Neural progenitor cell (in vitro differentiated cells): Measurements from ENCODE around the gene NAA16. TPM values are rescaled to one million over a fixed set of nuclear protein-coding genes. Genes with fewer than 3 reads are reported as not detected.
A peak's percentile ranks its signal among the peaks of the same experiment; 100 is the strongest.

Experiments
- DNase-seq: peaks from one replicate; pipeline ENCODE4 v3.0.0-alpha.2; 2016; ENCODE audit warnings: low spot score
- H2AFZ ChIP-seq: fragments of 200-600 bp; sonication (generic); replicated peaks from 2 replicates; pipeline ENCODE4 v1.6.1; 2016; ENCODE audit warnings: antibody characterized with exemption
- H3F3A ChIP-seq: fragments of 200-600 bp; sonication (generic); 2 replicates; pipeline ENCODE4 v1.6.1; 2016; ENCODE audit warnings: antibody characterized with exemption, low read depth
- H3K27ac ChIP-seq: fragments of 200-600 bp; sonication (generic); 2 replicates; pipeline ENCODE4 v1.5.1; 2016; ENCODE audit warnings: mild to moderate bottlenecking
- H3K27me3 ChIP-seq: fragments of 200-600 bp; sonication (generic); 2 replicates; pipeline ENCODE4 v1.6.1; 2016; ENCODE audit warnings: mild to moderate bottlenecking, moderate library complexity
- H3K36me3 ChIP-seq: fragments of 200-600 bp; sonication (generic); 2 replicates; pipeline ENCODE4 v1.5.1; 2016
- H3K4me1 ChIP-seq: fragments of 200-600 bp; sonication (generic); 2 replicates; pipeline ENCODE4 v1.6.1; 2016; ENCODE audit warnings: mixed run types
- H3K4me2 ChIP-seq: fragments of 200-600 bp; sonication (generic); 2 replicates; pipeline ENCODE4 v1.6.1; 2016
- H3K4me3 ChIP-seq: fragments of 200-600 bp; sonication (generic); 2 replicates; pipeline ENCODE4 v1.5.1; 2016
- H3K79me2 ChIP-seq: fragments of 200-600 bp; sonication (generic); 2 replicates; pipeline ENCODE4 v1.6.1; 2016; ENCODE audit warnings: low read depth
- H3K9ac ChIP-seq: fragments of 200-600 bp; sonication (generic); 2 replicates; pipeline ENCODE4 v1.6.1; 2016
- H3K9me3 ChIP-seq: fragments of 200-600 bp; sonication (generic); 2 replicates; pipeline ENCODE4 v1.5.1; 2016; ENCODE audit warnings: low read depth
- H4K20me1 ChIP-seq: fragments of 200-600 bp; sonication (generic); 2 replicates; pipeline ENCODE4 v1.6.1; 2016; ENCODE audit warnings: low read depth
- H3K27ac Mint-ChIP-seq: 3 replicates; pipeline ENCODE4 v1.8.0; 2021; ENCODE audit warnings: mixed read lengths
- H3K27me3 Mint-ChIP-seq: 2 replicates; pipeline ENCODE4 v1.8.0; 2022; ENCODE audit warnings: low read depth, mild to moderate bottlenecking, inconsistent platforms, moderate library complexity, mixed read lengths; ENCODE audit not compliant: insufficient read depth
- H3K36me3 Mint-ChIP-seq: 3 replicates; pipeline ENCODE4 v1.8.0; 2021; ENCODE audit warnings: mixed read lengths
- H3K4me1 Mint-ChIP-seq: 3 replicates; pipeline ENCODE4 v1.8.0; 2021; ENCODE audit warnings: mixed read lengths
- H3K4me3 Mint-ChIP-seq: 3 replicates; pipeline ENCODE4 v1.8.0; 2021; ENCODE audit warnings: mild to moderate bottlenecking, moderate library complexity, mixed read lengths
- H3K9me3 Mint-ChIP-seq: 3 replicates; pipeline ENCODE4 v1.8.0; 2020; ENCODE audit warnings: mixed read lengths
- EZH2 ChIP-seq: fragments of 200-600 bp; sonication (generic); IDR thresholded peaks from 2 replicates; pipeline ENCODE4 v1.6.1; 2017; ENCODE audit warnings: antibody characterized with exemption, mild to moderate bottlenecking, moderate library complexity
- EZH2phosphoT487 ChIP-seq: fragments of 200-600 bp; sonication (generic); IDR thresholded peaks from 2 replicates; pipeline ENCODE4 v1.6.1; 2017; ENCODE audit warnings: antibody characterized with exemption
- total RNA-seq: library from RNA; depleted of rRNA; stranded (reverse); fragments of >200 nt; gene quantifications from 2 replicates; pipeline ENCODE4 v1.2.3, GENCODE V29; 2015; ENCODE audit warnings: low replicate concordance
- TF ChIP-seq, protein P1 (sequence below): fragments of 200-600 bp; sonication (generic); IDR thresholded peaks from 2 replicates; pipeline ENCODE4 v1.5.1; 2017; ENCODE audit warnings: antibody characterized with exemption, mild to moderate bottlenecking

Gene NAA16
- total RNA-seq, 1 donor from 2014 or later, result 45.3 TPM

DNA sequence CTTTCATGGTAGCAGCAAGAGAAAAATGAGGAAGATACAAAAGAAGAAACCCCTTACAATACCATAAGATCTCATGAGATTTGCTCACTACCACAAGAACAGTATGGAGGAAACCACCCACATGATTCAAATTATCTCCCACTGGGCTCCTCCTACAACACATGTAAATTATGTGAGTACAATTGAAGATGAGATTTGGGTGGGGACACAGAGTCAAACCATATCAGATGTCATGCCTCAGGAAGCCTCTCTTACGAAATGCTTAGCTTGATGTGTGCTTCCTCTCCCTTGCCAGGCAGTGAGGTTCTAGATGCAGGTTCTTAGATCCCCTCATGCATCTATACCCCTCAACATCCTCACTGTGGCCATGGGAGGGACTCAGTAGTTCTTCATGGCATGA is 83.1 kb downstream of the NAA16 start:
- Mint-ChIP-seq H3K4me3 (no peak overlapping the region), H3K4me1 (no peaks in the 10 kb centered on the region)

DNA sequence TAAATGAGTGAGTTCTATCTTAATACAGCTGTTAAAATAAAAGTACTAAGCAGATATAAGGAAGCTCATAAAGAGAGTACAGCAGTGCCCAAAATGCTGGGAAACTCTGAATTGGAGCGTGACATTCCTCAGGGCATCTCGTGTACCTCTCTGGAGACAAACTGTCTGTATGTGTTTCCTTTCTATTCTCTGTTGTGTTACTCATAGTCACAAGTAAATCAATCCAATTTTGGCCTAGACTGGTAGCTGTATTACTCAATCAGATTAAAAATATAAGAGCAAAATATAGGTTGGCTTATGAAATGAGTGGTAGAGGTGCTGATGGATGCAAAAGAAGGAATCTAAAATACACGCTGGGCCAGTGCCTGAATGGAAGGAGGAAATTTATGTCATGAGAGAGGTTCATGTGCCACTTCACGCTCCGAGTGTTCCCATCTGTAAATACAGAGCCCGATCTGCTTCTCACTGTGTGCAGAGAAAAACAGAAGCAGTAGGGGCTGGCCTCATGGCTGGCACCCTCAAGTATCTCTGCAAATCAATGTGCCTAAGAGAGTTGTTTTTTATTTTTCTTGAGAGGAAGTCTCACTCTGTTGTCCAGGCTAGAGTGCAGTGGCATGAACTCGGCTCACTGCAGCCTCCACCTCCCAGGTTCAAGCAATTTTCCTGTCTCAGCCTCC is 87.6 kb downstream of the NAA16 start:
- Histone ChIP-seq H2AFZ (no peak overlapping the region), H3K27ac (no peak overlapping the region), H3K4me1 (no peaks in the 10 kb centered on the region), H3K9ac (no peak overlapping the region), H3K4me2 (no peak overlapping the region), H3K4me3 (no peak overlapping the region), H4K20me1 (no peaks in the 10 kb centered on the region), H3K79me2 (no peaks in the 10 kb centered on the region), H3K9me3 (no peaks in the 10 kb centered on the region), H3K27me3 (no peaks in the 10 kb centered on the region), H3F3A (peaks cover 18% of the 10 kb centered on the region), H3K36me3 (no peaks in the 10 kb centered on the region)
- Mint-ChIP-seq H3K36me3 (no peaks in the 10 kb centered on the region), H3K27me3 (peaks cover 2% of the 10 kb centered on the region), H3K4me1 (no peaks in the 10 kb centered on the region), H3K4me3 (no peak overlapping the region), H3K9me3 (peaks cover 1% of the 10 kb centered on the region), H3K27ac (no peak overlapping the region)
- TF ChIP-seq EZH2phosphoT487 (no peak), EZH2 (no peak)
- TF ChIP-seq, protein P1, sequence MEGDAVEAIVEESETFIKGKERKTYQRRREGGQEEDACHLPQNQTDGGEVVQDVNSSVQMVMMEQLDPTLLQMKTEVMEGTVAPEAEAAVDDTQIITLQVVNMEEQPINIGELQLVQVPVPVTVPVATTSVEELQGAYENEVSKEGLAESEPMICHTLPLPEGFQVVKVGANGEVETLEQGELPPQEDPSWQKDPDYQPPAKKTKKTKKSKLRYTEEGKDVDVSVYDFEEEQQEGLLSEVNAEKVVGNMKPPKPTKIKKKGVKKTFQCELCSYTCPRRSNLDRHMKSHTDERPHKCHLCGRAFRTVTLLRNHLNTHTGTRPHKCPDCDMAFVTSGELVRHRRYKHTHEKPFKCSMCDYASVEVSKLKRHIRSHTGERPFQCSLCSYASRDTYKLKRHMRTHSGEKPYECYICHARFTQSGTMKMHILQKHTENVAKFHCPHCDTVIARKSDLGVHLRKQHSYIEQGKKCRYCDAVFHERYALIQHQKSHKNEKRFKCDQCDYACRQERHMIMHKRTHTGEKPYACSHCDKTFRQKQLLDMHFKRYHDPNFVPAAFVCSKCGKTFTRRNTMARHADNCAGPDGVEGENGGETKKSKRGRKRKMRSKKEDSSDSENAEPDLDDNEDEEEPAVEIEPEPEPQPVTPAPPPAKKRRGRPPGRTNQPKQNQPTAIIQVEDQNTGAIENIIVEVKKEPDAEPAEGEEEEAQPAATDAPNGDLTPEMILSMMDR, result no peak
- no peak for DNase-seq

More for the DNA sequence above, 83.1 kb downstream of the NAA16 start:
- Histone ChIP-seq H3K4me2 (no peak overlapping the region), H3K9me3 (no peaks in the 10 kb centered on the region), H3K79me2 (no peaks in the 10 kb centered on the region), H4K20me1 (no peaks in the 10 kb centered on the region), H2AFZ (no peak overlapping the region), H3K9ac (no peak overlapping the region), H3K27me3 (no peaks in the 10 kb centered on the region), H3K4me1 (no peaks in the 10 kb centered on the region), H3K27ac (no peak overlapping the region), H3K4me3 (no peak overlapping the region), H3F3A (peaks cover 8% of the 10 kb centered on the region), H3K36me3 (no peaks in the 10 kb centered on the region)
- TF ChIP-seq EZH2phosphoT487 (no peak), EZH2 (no peak)
- TF ChIP-seq, protein P1, result no peak
- Mint-ChIP-seq H3K36me3 (no peaks in the 10 kb centered on the region), H3K9me3 (peaks cover 3% of the 10 kb centered on the region), H3K27ac (no peak overlapping the region), H3K27me3 (peaks cover 2% of the 10 kb centered on the region)
- DNase-seq, result no peak

DNA sequence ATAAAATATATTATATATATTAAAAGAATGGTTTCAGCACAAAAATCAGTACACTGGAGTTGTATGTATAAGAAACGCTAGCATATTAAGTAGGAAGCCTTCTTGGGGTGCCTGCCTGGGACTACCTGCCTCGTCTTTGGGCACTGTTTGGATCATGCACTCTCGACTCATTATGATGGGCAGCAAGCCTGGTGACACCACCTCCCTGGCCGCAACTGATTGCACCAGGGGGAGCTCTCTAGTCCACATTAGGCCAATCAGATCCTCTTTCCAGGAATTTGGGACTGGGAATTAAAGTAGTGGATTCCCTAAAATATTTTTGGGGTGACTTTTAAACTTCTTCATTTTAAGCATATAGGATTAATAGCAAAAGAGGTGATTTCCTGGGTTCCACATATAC is 90.3 kb downstream of the NAA16 start:
- Histone ChIP-seq H2AFZ (no peak overlapping the region), H3K27me3 (no peaks in the 10 kb centered on the region), H3K4me3 (no peak overlapping the region), H3K4me1 (no peaks in the 10 kb centered on the region), H3F3A (peaks cover 18% of the 10 kb centered on the region), H3K9ac (no peak overlapping the region), H3K9me3 (no peaks in the 10 kb centered on the region), H4K20me1 (no peaks in the 10 kb centered on the region), H3K4me2 (no peak overlapping the region), H3K27ac (no peak overlapping the region), H3K36me3 (no peaks in the 10 kb centered on the region), H3K79me2 (no peaks in the 10 kb centered on the region)
- TF ChIP-seq EZH2phosphoT487, result no peak
- TF ChIP-seq, protein P1, result no peak
- no peak for TF ChIP-seq EZH2
- H3K27me3 Mint-ChIP-seq, result peaks cover 2% of the 10 kb centered on the region
- H3K27ac Mint-ChIP-seq, result no peak overlapping the region
- H3K36me3 Mint-ChIP-seq, result no peaks in the 10 kb centered on the region
- H3K4me1 Mint-ChIP-seq, result peaks cover 5% of the 10 kb centered on the region
- DNase-seq, result peak; percentile 53
- H3K4me3 Mint-ChIP-seq, result no peak overlapping the region
- H3K9me3 Mint-ChIP-seq, result no peaks in the 10 kb centered on the region
